Endothelial cell (in vitro differentiated cells): ENCODE results near the gene CCDC127. TPM values are rescaled to one million over a fixed set of nuclear protein-coding genes. Genes with fewer than 3 reads are reported as not detected.
"Not testable (repeated sequence)": the region's sequence is repeated elsewhere in the genome, so short reads cannot be mapped to it uniquely, and the experiment has no call there.

Experiments
- DNase-seq: peaks from one replicate; pipeline ENCODE4 v3.0.0; 2021; ENCODE audit warnings: low spot score
- H3K27ac Mint-ChIP-seq: one replicate; pipeline ENCODE4 v1.8.0; 2021; ENCODE audit warnings: mixed read lengths, inconsistent platforms; ENCODE audit not compliant: unreplicated experiment
- H3K27me3 Mint-ChIP-seq: one replicate; pipeline ENCODE4 v1.8.0; 2021; ENCODE audit warnings: mild to moderate bottlenecking, moderate library complexity, mixed read lengths, inconsistent platforms; ENCODE audit not compliant: unreplicated experiment
- H3K36me3 Mint-ChIP-seq: one replicate; pipeline ENCODE4 v1.8.0; 2021; ENCODE audit warnings: mild to moderate bottlenecking, low read depth, mixed read lengths, inconsistent platforms; ENCODE audit not compliant: unreplicated experiment
- H3K4me1 Mint-ChIP-seq: one replicate; pipeline ENCODE4 v1.8.0; 2021; ENCODE audit warnings: mild to moderate bottlenecking, mixed read lengths, inconsistent platforms; ENCODE audit not compliant: unreplicated experiment
- H3K4me3 Mint-ChIP-seq: one replicate; pipeline ENCODE4 v1.8.0; 2021; ENCODE audit warnings: mild to moderate bottlenecking, mixed read lengths, inconsistent platforms; ENCODE audit not compliant: unreplicated experiment
- H3K9me3 Mint-ChIP-seq: one replicate; pipeline ENCODE4 v1.8.0; 2021; ENCODE audit warnings: mixed read lengths, inconsistent platforms; ENCODE audit not compliant: unreplicated experiment
- CTCF ChIP-seq: fragments of 200-600 bp; sonication (generic); IDR thresholded peaks from one replicate; pipeline ENCODE4 v1.5.0; 2021; ENCODE audit warnings: antibody characterized with exemption; ENCODE audit not compliant: unreplicated experiment
- total RNA-seq: library from RNA; stranded (reverse); fragmentation: NEBNext Ultra II Directional; extraction: Animal tissue kit (Norgen Biotek cat#: 25700); gene quantifications from one replicate; pipeline ENCODE4 v1.2.1, GENCODE V29; 2021; ENCODE audit not compliant: unreplicated experiment

CCDC127 gene
- total RNA-seq, 1 donor from 2014 or later, result 8.1 TPM

GRCh38 chr5:197892-198489 is 20.0 kb downstream of the CCDC127 start:
- H3K4me1 Mint-ChIP-seq, result peaks cover 3% of the 10 kb centered on the region
- no peak for DNase-seq
- no peak overlapping the region for H3K4me3 Mint-ChIP-seq
- peaks cover 3% of the 10 kb centered on the region for H3K36me3 Mint-ChIP-seq
- no peaks in the 10 kb centered on the region for H3K9me3 Mint-ChIP-seq
- TF ChIP-seq CTCF, result no peak
- H3K27ac Mint-ChIP-seq, result no peak overlapping the region
- H3K27me3 Mint-ChIP-seq, result peaks cover 1% of the 10 kb centered on the region

- not testable (repeated sequence) for DNase-seq, H3K4me1 Mint-ChIP-seq, H3K36me3 Mint-ChIP-seq, H3K4me3 Mint-ChIP-seq, H3K9me3 Mint-ChIP-seq, H3K27ac Mint-ChIP-seq, H3K27me3 Mint-ChIP-seq
These were observed 20.9 kb downstream of the CCDC127 start for GRCh38 chr5:197031-197430.

GRCh38 chr5:196350-196749 is 21.6 kb downstream of the CCDC127 start:
- TF ChIP-seq CTCF, result no peak
- H3K4me3 Mint-ChIP-seq, result no peak overlapping the region
- peaks cover 1% of the 10 kb centered on the region for H3K27me3 Mint-ChIP-seq
- H3K4me1 Mint-ChIP-seq, result no peaks in the 10 kb centered on the region
- no peaks in the 10 kb centered on the region for H3K9me3 Mint-ChIP-seq
- peaks cover 3% of the 10 kb centered on the region for H3K36me3 Mint-ChIP-seq
- no peak for DNase-seq
- H3K27ac Mint-ChIP-seq, result no peak overlapping the region

GRCh38 chr5:195401-196160 is 22.4 kb downstream of the CCDC127 start:
- no peak for TF ChIP-seq CTCF

GRCh38 chr5:194603-195209 is 23.2 kb downstream of the CCDC127 start:
- Mint-ChIP-seq H3K4me1 (no peaks in the 10 kb centered on the region), H3K36me3 (peaks cover 3% of the 10 kb centered on the region), H3K27me3 (no peaks in the 10 kb centered on the region), H3K9me3 (no peaks in the 10 kb centered on the region), H3K4me3 (no peak overlapping the region), H3K27ac (no peak overlapping the region)
- DNase-seq, result no peak
- no peak for TF ChIP-seq CTCF

More at GRCh38 chr5:195401-196160, 22.4 kb downstream of the CCDC127 start:
- Mint-ChIP-seq H3K27ac (no peak overlapping the region), H3K4me3 (no peak overlapping the region), H3K4me1 (no peaks in the 10 kb centered on the region), H3K36me3 (peaks cover 3% of the 10 kb centered on the region), H3K9me3 (no peaks in the 10 kb centered on the region), H3K27me3 (peaks cover 1% of the 10 kb centered on the region)
- no peak for DNase-seq
